PFSK-1 (cell line): ENCODE measurements around the gene GDF9.

Experiments used
- FOXP2 ChIP-seq: optimal IDR thresholded peaks from 2 replicates; pipeline ENCODE3; 2011; ENCODE audit warnings: borderline replicate concordance, control low read depth, inconsistent platforms; ENCODE audit not compliant: insufficient read depth; ENCODE audit errors: extremely low read length, extremely low read depth
- POLR2AphosphoS5 ChIP-seq: IDR thresholded peaks from 2 replicates; pipeline ENCODE4 v1.6.1; 2012; ENCODE audit warnings: low read depth, mild to moderate bottlenecking, control low read depth, low read length, moderate library complexity
- REST ChIP-seq, 2 experiments: IDR thresholded peaks; 2 replicates each; pipeline versions ENCODE4 v1.6.1 to v1.8.0; 2011 to 2012; ENCODE audit warnings: low read depth in 2 of 2, low read length in 2 of 2, control low read depth in 1 of 2, inconsistent platforms in 1 of 2, mild to moderate bottlenecking in 1 of 2, moderate library complexity in 1 of 2; ENCODE audit not compliant: insufficient read depth in 1 of 2
- SIN3A ChIP-seq: IDR thresholded peaks from 2 replicates; pipeline ENCODE4 v1.6.1; 2012; ENCODE audit warnings: mild to moderate bottlenecking, low read length, moderate library complexity, borderline replicate concordance; ENCODE audit not compliant: insufficient read depth
- TAF1 ChIP-seq: IDR thresholded peaks from 2 replicates; pipeline ENCODE4 v1.6.1; 2012; ENCODE audit warnings: low read length, control low read depth, borderline replicate concordance; ENCODE audit not compliant: insufficient read depth

GDF9 gene

DNA sequence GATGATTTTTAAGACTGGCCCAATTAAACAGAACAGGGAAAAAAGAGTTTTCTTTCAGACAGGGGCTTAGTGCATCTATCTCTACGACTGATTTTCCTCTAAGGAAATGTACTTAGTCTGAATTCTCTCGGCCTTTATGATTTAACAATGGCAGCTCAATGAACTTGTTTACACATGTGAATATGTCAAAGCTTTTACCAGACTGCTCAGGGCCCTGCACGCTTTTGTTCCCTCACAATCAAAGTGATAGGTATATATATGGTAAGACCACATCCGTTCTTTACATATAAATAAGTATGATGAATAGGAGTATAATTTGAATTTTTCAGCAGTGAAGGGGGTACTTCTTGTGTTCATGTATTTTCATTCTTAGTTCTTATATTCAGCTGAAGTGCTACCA, 34.8 kb upstream of the GDF9 start:
- TF ChIP-seq REST (IDR thresholded peaks at IDR 0.05; ENCODE audit: insufficient read depth in 1 of 2, low read depth in 2 of 2, low read length in 2 of 2), result no peak
- TF ChIP-seq TAF1, result no peak
- TF ChIP-seq POLR2AphosphoS5, result no peak
- TF ChIP-seq SIN3A, result no peak
- no peak for TF ChIP-seq FOXP2

DNA sequence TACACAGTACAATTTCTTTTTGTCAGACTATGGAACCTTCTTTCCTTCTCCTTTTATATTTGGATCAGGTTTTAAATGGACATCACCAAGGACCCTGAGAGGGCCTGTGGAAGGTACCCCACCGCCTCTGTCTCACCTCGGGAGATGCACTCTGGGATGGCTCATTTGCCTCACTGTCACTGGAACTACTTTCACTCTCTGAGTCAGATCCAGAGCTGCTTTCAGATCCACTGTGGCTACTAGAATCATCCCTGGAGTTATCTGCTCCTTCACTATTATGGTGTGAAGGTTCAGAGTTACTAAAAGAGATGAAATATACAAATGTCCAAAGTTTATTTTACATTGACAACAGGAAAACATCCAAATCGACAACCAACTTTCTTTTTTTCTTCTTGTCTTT, 31.8 kb upstream of the GDF9 start:
- no peak for TF ChIP-seq FOXP2
- no peak for TF ChIP-seq POLR2AphosphoS5
- TF ChIP-seq REST (IDR thresholded peaks at IDR 0.05; ENCODE audit: insufficient read depth in 1 of 2, low read depth in 2 of 2, low read length in 2 of 2), result no peak
- no peak for TF ChIP-seq SIN3A
- no peak for TF ChIP-seq TAF1

GRCh38 chr5:132896685-132897084, 30.4 kb upstream of the GDF9 start:
- TF ChIP-seq FOXP2, result no peak
- TF ChIP-seq POLR2AphosphoS5, result no peak

- TF ChIP-seq SIN3A (no peak), FOXP2 (no peak), POLR2AphosphoS5 (no peak), REST (IDR thresholded peaks at IDR 0.05; ENCODE audit: insufficient read depth in 1 of 2, low read depth in 2 of 2, low read length in 2 of 2) (no peak), TAF1 (no peak)
These were observed 29.5 kb upstream of the GDF9 start for GRCh38 chr5:132895719-132896305.

DNA sequence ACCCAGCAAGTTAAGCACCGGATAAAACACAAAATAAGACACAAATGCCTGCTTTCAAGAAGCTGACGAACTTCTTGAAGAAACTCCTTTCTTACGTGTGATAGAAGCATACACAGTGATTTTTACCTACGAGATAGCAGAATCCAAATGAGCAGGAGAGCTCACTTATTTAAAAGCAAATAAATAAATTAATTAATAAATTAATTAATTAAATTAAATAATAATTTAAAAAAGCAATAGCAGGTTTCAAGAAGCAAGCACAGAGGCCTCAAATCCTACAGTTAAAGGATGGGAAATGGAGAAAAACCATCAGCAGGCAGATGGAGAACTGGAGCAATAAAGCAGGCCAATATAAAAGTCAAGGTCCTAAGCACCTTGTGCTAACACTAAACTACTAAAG, 24.5 kb upstream of the GDF9 start:
- no peak for TF ChIP-seq REST (IDR thresholded peaks at IDR 0.05; ENCODE audit: insufficient read depth in 1 of 2, low read depth in 2 of 2, low read length in 2 of 2)
- TF ChIP-seq TAF1, result no peak
- no peak for TF ChIP-seq POLR2AphosphoS5
- TF ChIP-seq FOXP2, result no peak
- TF ChIP-seq SIN3A, result no peak
